ENCODE results near the gene SHC1. TPM values are rescaled to one million over a fixed set of nuclear protein-coding genes. Genes with fewer than 3 reads are reported as not detected.

Gene SHC1, protein sequence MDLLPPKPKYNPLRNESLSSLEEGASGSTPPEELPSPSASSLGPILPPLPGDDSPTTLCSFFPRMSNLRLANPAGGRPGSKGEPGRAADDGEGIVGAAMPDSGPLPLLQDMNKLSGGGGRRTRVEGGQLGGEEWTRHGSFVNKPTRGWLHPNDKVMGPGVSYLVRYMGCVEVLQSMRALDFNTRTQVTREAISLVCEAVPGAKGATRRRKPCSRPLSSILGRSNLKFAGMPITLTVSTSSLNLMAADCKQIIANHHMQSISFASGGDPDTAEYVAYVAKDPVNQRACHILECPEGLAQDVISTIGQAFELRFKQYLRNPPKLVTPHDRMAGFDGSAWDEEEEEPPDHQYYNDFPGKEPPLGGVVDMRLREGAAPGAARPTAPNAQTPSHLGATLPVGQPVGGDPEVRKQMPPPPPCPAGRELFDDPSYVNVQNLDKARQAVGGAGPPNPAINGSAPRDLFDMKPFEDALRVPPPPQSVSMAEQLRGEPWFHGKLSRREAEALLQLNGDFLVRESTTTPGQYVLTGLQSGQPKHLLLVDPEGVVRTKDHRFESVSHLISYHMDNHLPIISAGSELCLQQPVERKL
- 211 TPM for total RNA-seq

DNA sequence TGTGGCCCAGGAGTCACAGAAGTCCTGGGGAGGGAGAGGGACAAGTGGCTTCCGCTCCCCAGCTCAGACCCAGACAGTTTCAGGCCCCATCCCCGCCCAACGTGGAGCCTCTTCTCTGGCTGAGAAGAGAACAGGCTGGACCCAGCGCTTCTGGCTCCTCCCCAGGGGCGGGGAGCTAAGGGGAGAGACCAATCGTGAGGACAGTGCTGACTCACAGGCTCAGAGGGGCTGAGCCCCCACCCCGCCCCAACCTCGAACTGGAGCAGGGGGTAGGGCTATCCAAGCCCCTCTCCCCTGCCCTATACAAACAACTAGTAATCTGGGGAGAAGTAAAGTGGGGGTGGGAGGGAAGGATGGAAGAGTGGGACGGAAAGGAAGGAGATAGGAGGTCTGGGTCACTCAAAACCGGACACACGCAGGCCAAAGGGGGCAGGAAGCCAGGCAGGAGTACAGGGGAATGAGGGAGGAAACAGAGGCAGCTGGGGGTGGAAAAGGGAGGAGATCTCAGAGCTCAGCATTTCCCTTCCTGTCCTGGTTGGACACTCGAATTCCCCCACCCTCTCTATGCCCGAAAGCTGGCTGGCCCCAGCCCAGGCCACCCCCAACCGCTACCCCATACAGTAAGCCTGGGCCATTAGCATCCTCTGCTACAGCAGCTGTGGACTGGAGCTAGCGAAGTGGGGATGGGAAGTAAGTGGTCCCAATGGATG lies at the start of gene SHC1:
Gene SHC1, minus strand, starts transcription at position 117 of the 710 bp plus-strand sequence. CDS start 221 bp downstream, outside the sequence.
- peak within 1 kb of the TSS; percentile 95 to 99 for H3K27ac ChIP-seq
- DNase-seq (ENCODE audit: low spot score in 2 of 2), result peak; percentile 80 to 97
- no peaks in the 10 kb centered on the region for H3K9me3 ChIP-seq
- H3K36me3 ChIP-seq, result peaks cover 23 to 30% of the 10 kb centered on the region in 2 donors
- intact Hi-C loops (cut with DNase I), result loop anchor here (1.0 to 2.0 kb wide), 2 partner anchors 8 to 14 kb away; partner anchors contain the start of gene PBXIP1
- no peak for TF ChIP-seq CTCF (IDR thresholded peaks at IDR 0.05)
- no peaks in the 10 kb centered on the region for H3K27me3 ChIP-seq
- H3K4me3 ChIP-seq, result peak within 1 kb of the TSS; percentile 61 to 82
- H3K4me1 ChIP-seq, result peaks cover 22 to 35% of the 10 kb centered on the region in 2 donors

DNA sequence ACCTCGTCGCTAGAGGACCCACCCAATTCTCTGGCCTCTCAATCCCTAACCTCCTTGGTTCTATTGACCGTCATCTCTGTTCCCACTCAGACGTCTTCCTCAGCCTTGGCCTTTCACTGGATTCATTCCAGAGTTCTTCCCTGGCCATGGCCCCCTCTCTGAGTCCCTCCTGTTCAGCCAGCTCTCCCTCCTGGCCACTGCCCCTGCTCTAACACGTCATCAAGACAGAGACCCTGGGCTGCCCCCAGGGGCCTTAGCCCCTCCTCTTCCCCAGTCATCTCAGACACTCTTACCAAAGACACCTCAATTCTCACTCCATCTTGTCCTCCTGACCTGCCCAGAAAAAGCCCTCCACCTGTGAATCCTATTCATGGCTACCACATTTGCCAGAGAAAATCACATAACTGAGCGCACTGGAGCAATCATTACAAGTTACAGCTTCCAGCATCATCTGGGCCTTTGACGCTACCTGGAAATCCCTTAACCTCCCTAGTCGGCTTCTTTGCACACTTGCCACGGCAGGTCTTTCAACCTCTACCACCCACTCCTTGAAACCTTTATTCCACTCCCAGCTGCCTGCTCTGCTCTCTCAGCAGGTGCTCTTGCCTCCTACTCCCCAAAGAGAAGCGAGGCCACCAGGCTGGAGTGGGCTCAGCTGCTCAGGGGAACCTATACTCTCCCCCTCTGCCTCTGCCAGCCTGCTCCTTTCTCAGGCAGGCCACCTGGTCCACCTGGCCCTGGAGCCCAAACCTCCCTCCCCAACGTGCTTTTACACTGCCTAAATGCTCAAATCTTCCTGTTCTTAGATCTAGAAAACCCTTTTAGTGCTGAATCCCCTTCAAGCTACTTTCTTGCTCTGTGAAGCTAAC lies 49.1 kb upstream of the SHC1 start:
- DNase-seq (ENCODE audit: low spot score in 2 of 2), result no peak
- TF ChIP-seq CTCF (IDR thresholded peaks at IDR 0.05), result no peak

DNA sequence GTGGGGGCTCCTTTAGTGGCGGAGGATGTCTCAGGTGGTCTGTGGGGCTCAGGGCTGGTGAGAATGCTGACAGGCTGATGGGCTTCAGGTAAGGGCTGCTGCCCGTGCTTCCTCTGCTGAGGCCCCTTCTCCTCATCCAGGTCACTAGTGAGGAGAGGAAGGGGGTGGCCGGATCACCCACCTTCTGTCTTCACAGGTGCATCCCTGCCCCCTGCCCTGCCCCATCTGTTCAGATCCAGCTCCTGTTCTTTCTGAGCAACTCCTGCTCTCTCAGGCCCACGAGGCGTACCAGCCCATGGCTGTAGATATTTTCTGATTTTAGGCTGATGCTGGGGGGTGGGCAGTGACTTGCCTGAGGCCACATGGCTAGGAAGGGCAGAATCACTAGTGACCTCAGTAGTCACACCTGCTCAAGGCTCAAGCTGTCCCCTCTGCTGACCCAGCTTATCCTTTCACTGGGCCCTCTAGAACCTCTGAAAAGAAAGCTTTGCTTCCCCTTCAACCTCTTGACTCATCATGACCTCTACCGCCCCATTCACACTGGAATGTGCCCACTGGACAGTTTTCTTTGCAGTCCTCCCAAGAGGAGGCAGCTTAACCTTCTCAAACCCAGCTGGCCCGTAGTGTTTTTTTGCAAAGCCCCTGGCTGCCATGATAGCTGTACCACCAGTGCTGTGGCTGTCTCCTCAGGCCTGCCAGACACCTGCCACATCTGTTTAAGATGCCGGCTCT lies 48.2 kb upstream of the SHC1 start:
- no peak overlapping the region for H3K27ac ChIP-seq
- intact Hi-C loops (cut with DNase I), result no loop called here
- DNase-seq (ENCODE audit: low spot score in 2 of 2), result no peak
- peaks cover 13 to 28% of the 10 kb centered on the region in 2 donors for H3K36me3 ChIP-seq
- no peak overlapping the region for H3K4me3 ChIP-seq
- TF ChIP-seq CTCF (IDR thresholded peaks at IDR 0.05), result no peak
- no peaks in the 10 kb centered on the region for H3K27me3 ChIP-seq
- H3K9me3 ChIP-seq, result no peaks in the 10 kb centered on the region
- peaks cover 7 to 13% of the 10 kb centered on the region in 2 donors for H3K4me1 ChIP-seq

More for the DNA sequence above, 49.1 kb upstream of the SHC1 start:
- intact Hi-C loops (cut with DNase I), result no loop called here
- Histone ChIP-seq H3K27ac (no peak overlapping the region), H3K4me1 (peaks cover 7 to 13% of the 10 kb centered on the region in 2 donors), H3K9me3 (no peaks in the 10 kb centered on the region), H3K4me3 (no peak overlapping the region), H3K27me3 (no peaks in the 10 kb centered on the region), H3K36me3 (peaks cover 10 to 21% of the 10 kb centered on the region in 2 donors)

GRCh38 chr1:155017946-155018316 lies 47.4 kb upstream of the SHC1 start:
- intact Hi-C loops (cut with DNase I), result loop anchor here (1.0 to 2.0 kb wide), 5 partner anchors 17 to 81 kb away; partner anchors contain the start of genes CKS1B and PYGO2
- Histone ChIP-seq H3K9me3 (no peaks in the 10 kb centered on the region), H3K36me3 (peaks cover 13 to 28% of the 10 kb centered on the region in 2 donors), H3K27me3 (no peaks in the 10 kb centered on the region), H3K4me1 (peaks cover 7 to 13% of the 10 kb centered on the region in 2 donors), H3K4me3 (peak overlapping the region in 1 of 2 donors; percentile 59), H3K27ac (peak overlapping the region; percentile 82 to 89)
- TF ChIP-seq CTCF (IDR thresholded peaks at IDR 0.05), result no peak
- no peak for DNase-seq (ENCODE audit: low spot score in 2 of 2)
